Upper lobe of left lung (tissue), 4 donors: ENCODE measurements around the gene SPTBN1.

Source experiments
- CTCF ChIP-seq, 6 experiments: fragments of 450-650 bp in 4 of 6; fragments of 200-600 bp in 2 of 6; sonication (generic) in 2 of 6; IDR thresholded peaks; one replicate each; pipeline ENCODE4 v1.5.1; 2016 to 2019; ENCODE audit warnings: antibody characterized with exemption in 6 of 6
- POLR2AphosphoS5 ChIP-seq, 2 donors: sonication (generic); formaldehyde crosslinking; IDR thresholded peaks; one replicate each; pipeline ENCODE4 v1.5.1; 2017; ENCODE audit warnings: antibody characterized with exemption in 2 of 2

GRCh38 chr2:54665436-54665856 lies 209.3 kb downstream of the SPTBN1 start:
- peak; percentile 56 to 81 (median 68) for TF ChIP-seq CTCF (IDR thresholded peaks at IDR 0.05)
- TF ChIP-seq POLR2AphosphoS5 (IDR thresholded peaks at IDR 0.05): peak in 1 of 2 donors; percentile 27
